WTC11 (cell line): Measurements from ENCODE around the gene NOPCHAP1. TPM values are rescaled to one million over a fixed set of nuclear protein-coding genes. Genes with fewer than 3 reads are reported as not detected.
A peak's percentile ranks its signal among the peaks of the same experiment; 100 is the strongest.

Experiments
- ATAC-seq: fragments of 200-7000 bp; cut with Tn5 transposase; 2 replicates; pipeline ENCODE4 v1.10.0; 2021; ENCODE audit warnings: mild to moderate bottlenecking, moderate library complexity
- CTCF ChIA-PET: fragments of 300-600 bp; sonication (Branson Sonifier 250); formaldehyde crosslinking; loops from one replicate; lab custom pipeline; 2021; ENCODE audit warnings: antibody characterized with exemption; lab: Charles Lee
- POLR2A ChIA-PET: fragments of 350-600 bp; sonication (Branson Sonifier 250); formaldehyde crosslinking; loops from one replicate; lab custom pipeline; 2021; ENCODE audit warnings: antibody characterized with exemption; lab: Charles Lee
- DNase-seq: peaks from one replicate; pipeline ENCODE4 v3.0.0; 2021; ENCODE audit warnings: low spot score
- H3K27ac Mint-ChIP-seq: 2 replicates; pipeline ENCODE4 v1.8.0; 2021; ENCODE audit warnings: mixed read lengths
- H3K27me3 Mint-ChIP-seq: 2 replicates; pipeline ENCODE4 v1.8.0; 2021; ENCODE audit warnings: low read depth, mild to moderate bottlenecking, moderate library complexity, mixed read lengths
- H3K36me3 Mint-ChIP-seq: 2 replicates; pipeline ENCODE4 v1.8.0; 2021; ENCODE audit warnings: mixed read lengths
- H3K4me1 Mint-ChIP-seq: 2 replicates; pipeline ENCODE4 v1.8.0; 2022; ENCODE audit warnings: mixed read lengths
- H3K4me3 Mint-ChIP-seq: 2 replicates; pipeline ENCODE4 v1.8.0; 2021; ENCODE audit warnings: mild to moderate bottlenecking, moderate library complexity, mixed read lengths
- H3K9me3 Mint-ChIP-seq: 2 replicates; pipeline ENCODE4 v1.8.0; 2021; ENCODE audit warnings: mixed read lengths
- CREM ChIP-seq: sonication (generic); formaldehyde crosslinking; IDR thresholded peaks from 2 replicates; pipeline ENCODE4 v1.8.1; 2022; ENCODE audit warnings: mild to moderate bottlenecking, missing genetic modification reagents, moderate library complexity
- E2F1 ChIP-seq: sonication (generic); formaldehyde crosslinking; IDR thresholded peaks from 2 replicates; pipeline ENCODE4 v1.8.0; 2022; ENCODE audit warnings: mild to moderate bottlenecking, missing genetic modification reagents
- E2F4 ChIP-seq: sonication (generic); formaldehyde crosslinking; IDR thresholded peaks from 2 replicates; pipeline ENCODE4 v1.8.1; 2022; ENCODE audit warnings: low read depth, mild to moderate bottlenecking, moderate library complexity, missing genetic modification reagents, borderline replicate concordance
- E2F5 ChIP-seq: sonication (generic); formaldehyde crosslinking; IDR thresholded peaks from 2 replicates; pipeline ENCODE4 v1.8.1; 2022; ENCODE audit warnings: mild to moderate bottlenecking, moderate library complexity, missing genetic modification reagents
- ETV6 ChIP-seq: sonication (generic); formaldehyde crosslinking; IDR thresholded peaks from 2 replicates; pipeline ENCODE4 v1.8.1; 2022; ENCODE audit warnings: mild to moderate bottlenecking, missing genetic modification reagents
- FOXK1 ChIP-seq: sonication (generic); formaldehyde crosslinking; IDR thresholded peaks from 2 replicates; pipeline ENCODE4 v1.8.0; 2022; ENCODE audit warnings: mild to moderate bottlenecking, moderate library complexity, missing genetic modification reagents
- FOXP4 ChIP-seq: sonication (generic); formaldehyde crosslinking; IDR thresholded peaks from 2 replicates; pipeline ENCODE4 v1.8.0; 2022; ENCODE audit warnings: mild to moderate bottlenecking, missing genetic modification reagents
- GABPB1 ChIP-seq: sonication (generic); formaldehyde crosslinking; IDR thresholded peaks from 2 replicates; pipeline ENCODE4 v1.8.1; 2023; ENCODE audit warnings: mild to moderate bottlenecking, missing genetic modification reagents
- HMGA2 ChIP-seq: fragments of 250-450 bp; sonication (Bioruptor Pico); IDR thresholded peaks from 2 replicates; pipeline ENCODE4 v1.4.0; 2021; ENCODE audit warnings: mild to moderate bottlenecking, moderate library complexity
- HMGXB4 ChIP-seq: sonication (generic); formaldehyde crosslinking; IDR thresholded peaks from 2 replicates; pipeline ENCODE4 v1.8.1; 2023; ENCODE audit warnings: mild to moderate bottlenecking, moderate library complexity, missing genetic modification reagents
- JAZF1 ChIP-seq: fragments of 250-450 bp; sonication (Bioruptor Pico); IDR thresholded peaks from 2 replicates; pipeline ENCODE4 v1.9.0; 2021; ENCODE audit warnings: moderate library complexity, mild to moderate bottlenecking, inconsistent platforms
- JUN ChIP-seq: sonication (generic); formaldehyde crosslinking; IDR thresholded peaks from 2 replicates; pipeline ENCODE4 v1.8.0; 2023; ENCODE audit warnings: mild to moderate bottlenecking, missing genetic modification reagents
- NR1H2 ChIP-seq: sonication (generic); formaldehyde crosslinking; IDR thresholded peaks from 2 replicates; pipeline ENCODE4 v1.9.0; 2021; ENCODE audit warnings: mild to moderate bottlenecking, moderate library complexity, missing genetic modification reagents
- SMAD3 ChIP-seq: sonication (generic); formaldehyde crosslinking; IDR thresholded peaks from 2 replicates; pipeline ENCODE4 v1.8.0; 2022; ENCODE audit warnings: missing genetic modification reagents, mild to moderate bottlenecking, borderline replicate concordance
- TEAD1 ChIP-seq: sonication (generic); formaldehyde crosslinking; IDR thresholded peaks from 2 replicates; pipeline ENCODE4 v1.8.0; 2022; ENCODE audit warnings: mild to moderate bottlenecking, missing genetic modification reagents
- USF2 ChIP-seq: sonication (generic); formaldehyde crosslinking; IDR thresholded peaks from 2 replicates; pipeline ENCODE4 v1.8.1; 2023; ENCODE audit warnings: mild to moderate bottlenecking, missing genetic modification reagents, moderate library complexity
- ZNF317 ChIP-seq: sonication (generic); formaldehyde crosslinking; IDR thresholded peaks from 2 replicates; pipeline ENCODE4 v1.8.1; 2023; ENCODE audit warnings: low read depth, mild to moderate bottlenecking, moderate library complexity, missing genetic modification reagents, borderline replicate concordance
- ZNF532 ChIP-seq: fragments of 250-450 bp; sonication (Bioruptor Pico); IDR thresholded peaks from 2 replicates; pipeline ENCODE4 v1.9.0; 2021; ENCODE audit warnings: mild to moderate bottlenecking, borderline replicate concordance
- ZNF671 ChIP-seq: fragments of 250-450 bp; sonication (Bioruptor Pico); IDR thresholded peaks from 2 replicates; pipeline ENCODE4 v1.8.0; 2021; ENCODE audit warnings: mild to moderate bottlenecking
- total RNA-seq: library from RNA; stranded (reverse); gene quantifications from 3 replicates; pipeline ENCODE4 v1.2.3, GENCODE V29; 2021

NOPCHAP1 gene
- total RNA-seq, 1 experiment from 2014 or later, result 34.8 TPM

GRCh38 chr12:104986022-104986941 is at the start of gene NOPCHAP1 (continued):
- TF ChIP-seq SMAD3 (CRISPR knock-in tag) (peak; percentile 83; the same call in 1 of the 2 replicates), ZNF532 (CRISPR knock-in tag) (no peak), JUN (peak; percentile 40; the same call in 1 of the 2 replicates), FOXP4 (CRISPR knock-in tag) (peak; percentile 83), ZNF317 (no peak), FOXK1 (CRISPR knock-in tag) (0 out of 2 replicates have a peak, but pooled peaks have one; percentile 52), HMGXB4 (peak; percentile 71; the same call in 1 of the 2 replicates), USF2 (CRISPR knock-in tag) (0 out of 2 replicates have a peak, but pooled peaks have one; percentile 23), JAZF1 (CRISPR knock-in tag) (no peak), CREM (CRISPR knock-in tag) (0 out of 2 replicates have a peak, but pooled peaks have one; percentile 65), TEAD1 (CRISPR knock-in tag) (peak; percentile 63; the same call in 1 of the 2 replicates), E2F5 (0 out of 2 replicates have a peak, but pooled peaks have one; percentile 64), NR1H2 (no peak), ETV6 (CRISPR knock-in tag) (0 out of 2 replicates have a peak, but pooled peaks have one; percentile 42), HMGA2 (no peak)

- DNase-seq (no peak), ATAC-seq (no peak)
- ChIA-PET CTCF (no interaction called here), POLR2A (no interaction called here)
- Mint-ChIP-seq H3K9me3 (peaks cover 10% of the 10 kb centered on the region), H3K27ac (no peak overlapping the region), H3K36me3 (peaks cover 6% of the 10 kb centered on the region), H3K4me1 (no peaks in the 10 kb centered on the region), H3K4me3 (no peak overlapping the region), H3K27me3 (no peaks in the 10 kb centered on the region)
- TF ChIP-seq E2F4 (CRISPR knock-in tag) (no peak), GABPB1 (CRISPR knock-in tag) (no peak), ZNF671 (CRISPR knock-in tag) (no peak), E2F1 (no peak), FOXP4 (CRISPR knock-in tag) (no peak), CREM (CRISPR knock-in tag) (no peak), USF2 (CRISPR knock-in tag) (no peak)
These were observed 47.7 kb upstream of the NOPCHAP1 start for GRCh38 chr12:104938371-104938770.
